ENCODE results near the gene ITIH1. TPM values are rescaled to one million over a fixed set of nuclear protein-coding genes. Genes with fewer than 3 reads are reported as not detected.

Gene ITIH1
- total RNA-seq, 3 donors from 2014 or later: 0.32 to 0.33 TPM; not detected in 1

- H3K27me3 ChIP-seq: no peaks in the 10 kb centered on the region
- H3K9me3 ChIP-seq: no peaks in the 10 kb centered on the region
- TF ChIP-seq POLR2AphosphoS5 (IDR thresholded peaks at IDR 0.05): no peak
- TF ChIP-seq POLR2A (IDR thresholded peaks at IDR 0.05): no peak
- TF ChIP-seq, protein P1, sequence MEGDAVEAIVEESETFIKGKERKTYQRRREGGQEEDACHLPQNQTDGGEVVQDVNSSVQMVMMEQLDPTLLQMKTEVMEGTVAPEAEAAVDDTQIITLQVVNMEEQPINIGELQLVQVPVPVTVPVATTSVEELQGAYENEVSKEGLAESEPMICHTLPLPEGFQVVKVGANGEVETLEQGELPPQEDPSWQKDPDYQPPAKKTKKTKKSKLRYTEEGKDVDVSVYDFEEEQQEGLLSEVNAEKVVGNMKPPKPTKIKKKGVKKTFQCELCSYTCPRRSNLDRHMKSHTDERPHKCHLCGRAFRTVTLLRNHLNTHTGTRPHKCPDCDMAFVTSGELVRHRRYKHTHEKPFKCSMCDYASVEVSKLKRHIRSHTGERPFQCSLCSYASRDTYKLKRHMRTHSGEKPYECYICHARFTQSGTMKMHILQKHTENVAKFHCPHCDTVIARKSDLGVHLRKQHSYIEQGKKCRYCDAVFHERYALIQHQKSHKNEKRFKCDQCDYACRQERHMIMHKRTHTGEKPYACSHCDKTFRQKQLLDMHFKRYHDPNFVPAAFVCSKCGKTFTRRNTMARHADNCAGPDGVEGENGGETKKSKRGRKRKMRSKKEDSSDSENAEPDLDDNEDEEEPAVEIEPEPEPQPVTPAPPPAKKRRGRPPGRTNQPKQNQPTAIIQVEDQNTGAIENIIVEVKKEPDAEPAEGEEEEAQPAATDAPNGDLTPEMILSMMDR (IDR thresholded peaks at IDR 0.05): no peak
- no peaks in the 10 kb centered on the region for H3K4me1 ChIP-seq
- H3K4me3 ChIP-seq: no peak within 1 kb of the TSS
- no peak for DNase-seq (ENCODE audit: low spot score in 2 of 2)
- H3K36me3 ChIP-seq: no peaks in the 10 kb centered on the region
- H3K27ac ChIP-seq: peak within 1 kb of the TSS in 1 of 2 donors; percentile 52
- intact Hi-C loops (cut with DNase I; ENCODE audit: low total_unique reads): no loop called here
Measured at GRCh38 chr3:52794612-52795099, 17.3 kb downstream of the ITIH1 start, which contains the start of gene ITIH3. Gene ITIH3, plus strand, starts transcription at chr3:52794796. Its CDS starts 8 bp downstream, at chr3:52794804.

- intact Hi-C loops (cut with DNase I; ENCODE audit: low total_unique reads): no loop called here
- TF ChIP-seq POLR2AphosphoS5 (IDR thresholded peaks at IDR 0.05) (no peak), POLR2A (IDR thresholded peaks at IDR 0.05) (no peak)
- TF ChIP-seq, protein P1 (IDR thresholded peaks at IDR 0.05): no peak
- no peaks in the 10 kb centered on the region for H3K36me3 ChIP-seq
- H3K4me3 ChIP-seq: no peak overlapping the region
- DNase-seq (ENCODE audit: low spot score in 2 of 2): no peak
- H3K9me3 ChIP-seq: no peaks in the 10 kb centered on the region
- H3K27me3 ChIP-seq: no peaks in the 10 kb centered on the region
- no peaks in the 10 kb centered on the region for H3K4me1 ChIP-seq
- peak overlapping the region in 1 of 2 donors; percentile 52 for H3K27ac ChIP-seq
Measured at GRCh38 chr3:52795298-52795900, 18.0 kb downstream of the ITIH1 start.

DNA sequence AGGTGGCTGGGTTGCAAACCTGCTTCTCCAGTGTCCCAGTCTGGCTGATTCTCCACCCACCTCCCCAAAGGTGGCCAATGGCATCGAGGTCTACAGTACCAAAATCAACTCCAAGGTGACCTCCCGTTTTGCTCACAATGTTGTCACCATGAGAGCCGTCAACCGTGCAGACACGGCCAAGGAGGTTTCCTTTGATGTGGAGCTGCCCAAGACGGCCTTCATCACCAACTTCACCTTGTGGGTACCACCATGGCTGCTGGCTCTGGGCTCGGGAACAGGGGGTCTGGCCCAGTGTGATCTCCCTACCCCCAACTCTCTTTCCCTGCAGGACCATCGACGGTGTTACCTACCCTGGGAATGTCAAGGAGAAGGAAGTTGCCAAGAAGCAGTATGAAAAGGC is 19.0 kb downstream of the ITIH1 start:
- Histone ChIP-seq H3K27ac (no peak overlapping the region), H3K4me3 (no peak overlapping the region), H3K4me1 (no peaks in the 10 kb centered on the region), H3K36me3 (no peaks in the 10 kb centered on the region), H3K27me3 (no peaks in the 10 kb centered on the region), H3K9me3 (no peaks in the 10 kb centered on the region)
- DNase-seq (ENCODE audit: low spot score in 2 of 2): no peak
- intact Hi-C loops (cut with DNase I; ENCODE audit: low total_unique reads): no loop called here
- TF ChIP-seq, protein P1 (IDR thresholded peaks at IDR 0.05): no peak
- no peak for TF ChIP-seq POLR2AphosphoS5 (IDR thresholded peaks at IDR 0.05)
- no peak for TF ChIP-seq POLR2A (IDR thresholded peaks at IDR 0.05)

GRCh38 chr3:52798376-52798977 is 21.1 kb downstream of the ITIH1 start:
- H3K27me3 ChIP-seq: no peaks in the 10 kb centered on the region
- no peak overlapping the region for H3K4me3 ChIP-seq
- TF ChIP-seq POLR2AphosphoS5 (IDR thresholded peaks at IDR 0.05): no peak
- TF ChIP-seq, protein P1 (IDR thresholded peaks at IDR 0.05): no peak
- TF ChIP-seq POLR2A (IDR thresholded peaks at IDR 0.05): no peak
- H3K27ac ChIP-seq: no peak overlapping the region
- intact Hi-C loops (cut with DNase I; ENCODE audit: low total_unique reads): no loop called here
- no peaks in the 10 kb centered on the region for H3K4me1 ChIP-seq
- H3K36me3 ChIP-seq: no peaks in the 10 kb centered on the region
- no peaks in the 10 kb centered on the region for H3K9me3 ChIP-seq
- DNase-seq (ENCODE audit: low spot score in 2 of 2): no peak

DNA sequence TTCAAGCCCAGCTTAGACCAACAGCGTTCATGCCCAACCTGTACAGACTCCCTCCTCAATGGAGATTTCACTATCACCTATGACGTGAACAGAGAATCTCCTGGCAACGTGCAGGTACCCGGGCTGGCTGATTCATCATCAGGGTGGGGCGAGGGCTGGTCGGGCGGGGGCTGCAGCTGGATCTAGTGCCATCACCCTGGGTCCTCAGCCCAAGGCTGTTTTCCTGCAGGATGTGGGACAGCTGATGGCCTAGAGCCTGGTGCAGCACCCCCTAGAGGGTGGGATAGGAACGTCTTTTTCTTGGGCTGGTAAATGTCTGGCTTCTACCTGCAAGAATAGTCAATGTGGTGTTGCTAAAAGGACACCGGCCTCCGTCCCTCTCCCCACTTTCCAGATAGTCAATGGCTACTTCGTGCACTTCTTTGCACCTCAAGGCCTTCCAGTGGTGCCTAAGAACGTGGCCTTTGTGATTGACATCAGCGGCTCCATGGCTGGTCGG is 21.6 kb downstream of the ITIH1 start:
- DNase-seq (ENCODE audit: low spot score in 2 of 2): no peak
- Histone ChIP-seq H3K36me3 (no peaks in the 10 kb centered on the region), H3K9me3 (no peaks in the 10 kb centered on the region), H3K4me1 (no peaks in the 10 kb centered on the region), H3K4me3 (no peak overlapping the region), H3K27ac (no peak overlapping the region), H3K27me3 (no peaks in the 10 kb centered on the region)
- intact Hi-C loops (cut with DNase I; ENCODE audit: low total_unique reads): no loop called here
- TF ChIP-seq POLR2A (IDR thresholded peaks at IDR 0.05) (no peak), POLR2AphosphoS5 (IDR thresholded peaks at IDR 0.05) (no peak)
- TF ChIP-seq, protein P1 (IDR thresholded peaks at IDR 0.05): no peak
